ENCODE results near the gene NARS2.

Gene NARS2

GRCh38 chr11:78493413-78493975 is 81.2 kb downstream of the NARS2 start:
- no peaks in the 10 kb centered on the region for H3K27me3 Mint-ChIP-seq
- no peak overlapping the region for H3K27ac Mint-ChIP-seq (ENCODE audit: low read depth)
- peaks cover 6% of the 10 kb centered on the region for H3K4me1 Mint-ChIP-seq
- no peak overlapping the region for H3K4me3 Mint-ChIP-seq
- DNase-seq (ENCODE audit: low spot score in 2 of 2), result no peak
- H3K9me3 Mint-ChIP-seq, result no peaks in the 10 kb centered on the region
- ATAC-seq (replicated peaks; ENCODE audit: extremely low read depth, poor library complexity, severe bottlenecking), result no peak
- H3K36me3 Mint-ChIP-seq (ENCODE audit: insufficient read depth), result peaks cover 2% of the 10 kb centered on the region

GRCh38 chr11:78492973-78493372 is 81.7 kb downstream of the NARS2 start:
- Mint-ChIP-seq H3K9me3 (no peaks in the 10 kb centered on the region), H3K4me1 (peaks cover 6% of the 10 kb centered on the region), H3K27me3 (no peaks in the 10 kb centered on the region), H3K27ac (ENCODE audit: low read depth) (no peak overlapping the region), H3K36me3 (ENCODE audit: insufficient read depth) (peaks cover 5% of the 10 kb centered on the region), H3K4me3 (no peak overlapping the region)
- DNase-seq (ENCODE audit: low spot score in 2 of 2) (no peak), ATAC-seq (replicated peaks; ENCODE audit: extremely low read depth, poor library complexity, severe bottlenecking) (no peak)

- Mint-ChIP-seq H3K4me3 (no peak overlapping the region), H3K9me3 (no peaks in the 10 kb centered on the region), H3K36me3 (ENCODE audit: insufficient read depth) (peaks cover 6% of the 10 kb centered on the region), H3K27ac (ENCODE audit: low read depth) (no peak overlapping the region), H3K4me1 (no peaks in the 10 kb centered on the region), H3K27me3 (no peaks in the 10 kb centered on the region)
- no peak for ATAC-seq (replicated peaks; ENCODE audit: extremely low read depth, poor library complexity, severe bottlenecking)
- DNase-seq (ENCODE audit: low spot score in 2 of 2), result no peak
These were observed 85.5 kb downstream of the NARS2 start for GRCh38 chr11:78489184-78489583.

- DNase-seq (ENCODE audit: low spot score in 2 of 2) (no peak), ATAC-seq (replicated peaks; ENCODE audit: extremely low read depth, poor library complexity, severe bottlenecking) (no peak)
- Mint-ChIP-seq H3K27me3 (no peaks in the 10 kb centered on the region), H3K4me3 (no peak overlapping the region), H3K9me3 (no peaks in the 10 kb centered on the region), H3K36me3 (ENCODE audit: insufficient read depth) (peaks cover 2% of the 10 kb centered on the region), H3K4me1 (no peaks in the 10 kb centered on the region), H3K27ac (ENCODE audit: low read depth) (no peak overlapping the region)
These were observed 96.1 kb downstream of the NARS2 start for GRCh38 chr11:78478536-78478935.

- DNase-seq (ENCODE audit: low spot score in 2 of 2) (no peak), ATAC-seq (replicated peaks; ENCODE audit: extremely low read depth, poor library complexity, severe bottlenecking) (no peak)
- Mint-ChIP-seq H3K27me3 (no peaks in the 10 kb centered on the region), H3K27ac (ENCODE audit: low read depth) (no peak overlapping the region), H3K4me1 (no peaks in the 10 kb centered on the region), H3K9me3 (peaks cover 6% of the 10 kb centered on the region), H3K36me3 (ENCODE audit: insufficient read depth) (peaks cover 2% of the 10 kb centered on the region), H3K4me3 (no peak overlapping the region)
These were observed 98.6 kb downstream of the NARS2 start for GRCh38 chr11:78476066-78476465.

- Mint-ChIP-seq H3K27me3 (no peaks in the 10 kb centered on the region), H3K36me3 (ENCODE audit: insufficient read depth) (peaks cover 2% of the 10 kb centered on the region), H3K27ac (ENCODE audit: low read depth) (no peak overlapping the region), H3K4me3 (no peak overlapping the region), H3K9me3 (peaks cover 6% of the 10 kb centered on the region), H3K4me1 (no peaks in the 10 kb centered on the region)
- ATAC-seq (replicated peaks; ENCODE audit: extremely low read depth, poor library complexity, severe bottlenecking) (no peak), DNase-seq (ENCODE audit: low spot score in 2 of 2) (no peak)
These were observed 100.2 kb downstream of the NARS2 start for GRCh38 chr11:78474451-78474850.

GRCh38 chr11:78472905-78473304 is 101.8 kb downstream of the NARS2 start:
- no peak overlapping the region for H3K27ac Mint-ChIP-seq (ENCODE audit: low read depth)

GRCh38 chr11:78472382-78472781 is 102.3 kb downstream of the NARS2 start:
- no peak overlapping the region for H3K4me3 Mint-ChIP-seq
- H3K27me3 Mint-ChIP-seq, result no peaks in the 10 kb centered on the region
- no peaks in the 10 kb centered on the region for H3K4me1 Mint-ChIP-seq
- H3K27ac Mint-ChIP-seq (ENCODE audit: low read depth), result no peak overlapping the region
- ATAC-seq (replicated peaks; ENCODE audit: extremely low read depth, poor library complexity, severe bottlenecking), result no peak
- H3K9me3 Mint-ChIP-seq, result peaks cover 6% of the 10 kb centered on the region
- DNase-seq (ENCODE audit: low spot score in 2 of 2), result no peak
- no peaks in the 10 kb centered on the region for H3K36me3 Mint-ChIP-seq (ENCODE audit: insufficient read depth)

More at GRCh38 chr11:78472905-78473304, 101.8 kb downstream of the NARS2 start:
- no peak for DNase-seq (ENCODE audit: low spot score in 2 of 2)
- peaks cover 6% of the 10 kb centered on the region for H3K9me3 Mint-ChIP-seq
- H3K36me3 Mint-ChIP-seq (ENCODE audit: insufficient read depth), result peaks cover 2% of the 10 kb centered on the region
- no peak overlapping the region for H3K4me3 Mint-ChIP-seq
- H3K4me1 Mint-ChIP-seq, result no peaks in the 10 kb centered on the region
- no peaks in the 10 kb centered on the region for H3K27me3 Mint-ChIP-seq
- ATAC-seq (replicated peaks; ENCODE audit: extremely low read depth, poor library complexity, severe bottlenecking), result no peak

- Mint-ChIP-seq H3K27me3 (no peaks in the 10 kb centered on the region), H3K4me3 (no peak overlapping the region), H3K36me3 (ENCODE audit: insufficient read depth) (peaks cover 2% of the 10 kb centered on the region), H3K4me1 (peaks cover 2% of the 10 kb centered on the region), H3K9me3 (peaks cover 6% of the 10 kb centered on the region), H3K27ac (ENCODE audit: low read depth) (no peak overlapping the region)
- DNase-seq (ENCODE audit: low spot score in 2 of 2) (no peak), ATAC-seq (replicated peaks; ENCODE audit: extremely low read depth, poor library complexity, severe bottlenecking) (no peak)
These were observed 103.7 kb downstream of the NARS2 start for GRCh38 chr11:78470861-78471442.

- peaks cover 6% of the 10 kb centered on the region for H3K9me3 Mint-ChIP-seq
- DNase-seq (ENCODE audit: low spot score in 2 of 2), result no peak
- no peak overlapping the region for H3K27ac Mint-ChIP-seq (ENCODE audit: low read depth)
- peaks cover 11% of the 10 kb centered on the region for H3K4me1 Mint-ChIP-seq
- peaks cover 9% of the 10 kb centered on the region for H3K36me3 Mint-ChIP-seq (ENCODE audit: insufficient read depth)
- no peak for ATAC-seq (replicated peaks; ENCODE audit: extremely low read depth, poor library complexity, severe bottlenecking)
- no peaks in the 10 kb centered on the region for H3K27me3 Mint-ChIP-seq
- no peak overlapping the region for H3K4me3 Mint-ChIP-seq
These were observed 104.8 kb downstream of the NARS2 start for GRCh38 chr11:78469896-78470295.

GRCh38 chr11:78467931-78468330 is 106.7 kb downstream of the NARS2 start:
- Mint-ChIP-seq H3K27ac (ENCODE audit: low read depth) (no peak overlapping the region), H3K4me1 (peaks cover 17% of the 10 kb centered on the region), H3K27me3 (no peaks in the 10 kb centered on the region), H3K9me3 (peaks cover 6% of the 10 kb centered on the region), H3K36me3 (ENCODE audit: insufficient read depth) (peaks cover 11% of the 10 kb centered on the region), H3K4me3 (no peak overlapping the region)
- no peak for DNase-seq (ENCODE audit: low spot score in 2 of 2)
- no peak for ATAC-seq (replicated peaks; ENCODE audit: extremely low read depth, poor library complexity, severe bottlenecking)

- Mint-ChIP-seq H3K36me3 (ENCODE audit: insufficient read depth) (peaks cover 11% of the 10 kb centered on the region), H3K27ac (ENCODE audit: low read depth) (no peak overlapping the region), H3K4me3 (no peak overlapping the region), H3K27me3 (no peaks in the 10 kb centered on the region), H3K4me1 (peaks cover 17% of the 10 kb centered on the region), H3K9me3 (peaks cover 6% of the 10 kb centered on the region)
- ATAC-seq (replicated peaks; ENCODE audit: extremely low read depth, poor library complexity, severe bottlenecking), result no peak
- no peak for DNase-seq (ENCODE audit: low spot score in 2 of 2)
These were observed 107.3 kb downstream of the NARS2 start for GRCh38 chr11:78467370-78467769.

- peak overlapping the region; percentile 93 for H3K27ac Mint-ChIP-seq (ENCODE audit: low read depth)
- H3K36me3 Mint-ChIP-seq (ENCODE audit: insufficient read depth), result peaks cover 14% of the 10 kb centered on the region
- peaks cover 17% of the 10 kb centered on the region for H3K4me1 Mint-ChIP-seq
- no peaks in the 10 kb centered on the region for H3K27me3 Mint-ChIP-seq
- peak; percentile 29 to 34 for DNase-seq (ENCODE audit: low spot score in 2 of 2)
- no peaks in the 10 kb centered on the region for H3K9me3 Mint-ChIP-seq
- ATAC-seq (replicated peaks; ENCODE audit: extremely low read depth, poor library complexity, severe bottlenecking), result peak; percentile 99
- peak overlapping the region; percentile 64 for H3K4me3 Mint-ChIP-seq
These were observed 109.3 kb downstream of the NARS2 start for GRCh38 chr11:78465169-78465942.

All from central memory CD8-positive, alpha-beta T cell (primary cell).